ENCODE results near the gene SLC45A1.

DNA sequence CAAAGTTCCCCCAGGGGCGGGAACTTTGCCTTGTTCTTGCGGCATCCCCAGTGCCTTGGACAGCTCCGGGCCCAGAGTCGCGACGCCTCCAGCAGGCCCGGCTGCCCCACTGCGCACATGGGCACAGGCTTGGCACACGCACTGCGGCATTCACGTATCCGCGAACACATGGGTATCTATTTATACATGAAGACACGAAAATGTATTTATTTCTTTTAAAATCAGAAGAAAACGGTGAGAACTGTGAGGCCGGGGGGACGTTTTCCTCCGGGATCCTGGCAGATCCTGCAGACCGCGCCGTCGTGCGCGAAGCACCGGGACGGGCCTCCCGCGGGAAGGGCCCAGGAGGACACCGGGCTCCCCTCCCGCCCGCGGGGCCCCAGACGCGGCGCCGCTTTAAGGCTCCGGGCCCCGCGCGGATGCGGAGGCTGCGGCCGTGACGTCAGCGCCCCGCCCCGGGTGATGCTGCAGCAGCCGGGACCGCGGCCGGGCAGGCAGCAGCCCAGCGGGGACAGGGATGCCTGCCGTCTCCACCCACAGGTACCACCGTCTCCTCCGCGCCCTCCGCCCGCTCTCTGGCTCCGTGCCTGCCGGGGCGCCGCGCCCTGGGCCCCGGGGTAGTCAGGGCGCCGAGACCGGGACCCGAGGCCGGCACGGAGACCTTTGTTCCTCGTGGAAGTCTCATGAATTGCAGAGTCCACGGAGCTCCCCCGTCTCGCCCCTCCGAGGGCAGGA lies at the start of gene SLC45A1:
- TF ChIP-seq, protein P1, sequence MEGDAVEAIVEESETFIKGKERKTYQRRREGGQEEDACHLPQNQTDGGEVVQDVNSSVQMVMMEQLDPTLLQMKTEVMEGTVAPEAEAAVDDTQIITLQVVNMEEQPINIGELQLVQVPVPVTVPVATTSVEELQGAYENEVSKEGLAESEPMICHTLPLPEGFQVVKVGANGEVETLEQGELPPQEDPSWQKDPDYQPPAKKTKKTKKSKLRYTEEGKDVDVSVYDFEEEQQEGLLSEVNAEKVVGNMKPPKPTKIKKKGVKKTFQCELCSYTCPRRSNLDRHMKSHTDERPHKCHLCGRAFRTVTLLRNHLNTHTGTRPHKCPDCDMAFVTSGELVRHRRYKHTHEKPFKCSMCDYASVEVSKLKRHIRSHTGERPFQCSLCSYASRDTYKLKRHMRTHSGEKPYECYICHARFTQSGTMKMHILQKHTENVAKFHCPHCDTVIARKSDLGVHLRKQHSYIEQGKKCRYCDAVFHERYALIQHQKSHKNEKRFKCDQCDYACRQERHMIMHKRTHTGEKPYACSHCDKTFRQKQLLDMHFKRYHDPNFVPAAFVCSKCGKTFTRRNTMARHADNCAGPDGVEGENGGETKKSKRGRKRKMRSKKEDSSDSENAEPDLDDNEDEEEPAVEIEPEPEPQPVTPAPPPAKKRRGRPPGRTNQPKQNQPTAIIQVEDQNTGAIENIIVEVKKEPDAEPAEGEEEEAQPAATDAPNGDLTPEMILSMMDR (IDR thresholded peaks at IDR 0.05): peak in 1 of 12 donors; percentile 7
- TF ChIP-seq POLR2A (IDR thresholded peaks at IDR 0.05): peak in 1 of 2 donors; percentile 73

Measured in heart left ventricle (tissue), 13 donors.